ENCODE data around the gene SKI.

The SKI gene

GRCh38 chr1:2202843-2203601 is 25.1 kb upstream of the SKI start:
- no peak overlapping the region for H3K27ac ChIP-seq (ENCODE audit: low read depth, low read length, severe bottlenecking)
- no peaks in the 10 kb centered on the region for H3K36me3 ChIP-seq (ENCODE audit: control insufficient read depth, insufficient read depth, low read length)
- H3K4me3 ChIP-seq (ENCODE audit: extremely low read depth, insufficient read depth, low read length, poor library complexity, severe bottlenecking) = no peak overlapping the region
- 81 to 88% methylated on average over 11 to 12 of the region's 15 CpGs for WGBS, 2 experiments (ENCODE audit: insufficient coverage in 2 of 2)
- H3K4me1 ChIP-seq (ENCODE audit: control insufficient read depth, insufficient read depth, low read length, poor library complexity, severe bottlenecking) = peaks cover 32% of the 10 kb centered on the region
- no peaks in the 10 kb centered on the region for H3K9me3 ChIP-seq (ENCODE audit: control insufficient read depth, low read length)

GRCh38 chr1:2203671-2204414 is 24.3 kb upstream of the SKI start:
- Histone ChIP-seq H3K36me3 (ENCODE audit: control insufficient read depth, insufficient read depth, low read length) (no peaks in the 10 kb centered on the region), H3K4me3 (ENCODE audit: extremely low read depth, insufficient read depth, low read length, poor library complexity, severe bottlenecking) (peak overlapping the region; percentile 44), H3K27ac (ENCODE audit: low read depth, low read length, severe bottlenecking) (peak overlapping the region; percentile 89), H3K4me1 (ENCODE audit: control insufficient read depth, insufficient read depth, low read length, poor library complexity, severe bottlenecking) (peaks cover 40% of the 10 kb centered on the region), H3K9me3 (ENCODE audit: control insufficient read depth, low read length) (no peaks in the 10 kb centered on the region)
- WGBS, 2 experiments (ENCODE audit: insufficient coverage in 2 of 2) = 91 to 92% methylated on average over 20 to 23 of the region's 25 CpGs

GRCh38 chr1:2204415-2205190 is 23.5 kb upstream of the SKI start:
- Histone ChIP-seq H3K4me1 (ENCODE audit: control insufficient read depth, insufficient read depth, low read length, poor library complexity, severe bottlenecking) (peaks cover 40% of the 10 kb centered on the region), H3K4me3 (ENCODE audit: extremely low read depth, insufficient read depth, low read length, poor library complexity, severe bottlenecking) (peak overlapping the region; percentile 44), H3K36me3 (ENCODE audit: control insufficient read depth, insufficient read depth, low read length) (no peaks in the 10 kb centered on the region), H3K9me3 (ENCODE audit: control insufficient read depth, low read length) (no peaks in the 10 kb centered on the region), H3K27ac (ENCODE audit: low read depth, low read length, severe bottlenecking) (peak overlapping the region; percentile 89)
- WGBS, 2 experiments (ENCODE audit: insufficient coverage in 2 of 2) = 3 to 4% methylated on average over 20 to 23 of the region's 60 CpGs

GRCh38 chr1:2205191-2205952 is 22.7 kb upstream of the SKI start:
- Histone ChIP-seq H3K27ac (ENCODE audit: low read depth, low read length, severe bottlenecking) (peak overlapping the region; percentile 57), H3K4me3 (ENCODE audit: extremely low read depth, insufficient read depth, low read length, poor library complexity, severe bottlenecking) (peak overlapping the region; percentile 33), H3K36me3 (ENCODE audit: control insufficient read depth, insufficient read depth, low read length) (no peaks in the 10 kb centered on the region), H3K9me3 (ENCODE audit: control insufficient read depth, low read length) (no peaks in the 10 kb centered on the region), H3K4me1 (ENCODE audit: control insufficient read depth, insufficient read depth, low read length, poor library complexity, severe bottlenecking) (peaks cover 40% of the 10 kb centered on the region)
- WGBS, 2 experiments (ENCODE audit: insufficient coverage in 2 of 2) = 24 to 33% methylated on average over 64 to 72 of the region's 84 CpGs

GRCh38 chr1:2206813-2207487 is 21.2 kb upstream of the SKI start:
- no peak overlapping the region for H3K27ac ChIP-seq (ENCODE audit: low read depth, low read length, severe bottlenecking)
- no peaks in the 10 kb centered on the region for H3K36me3 ChIP-seq (ENCODE audit: control insufficient read depth, insufficient read depth, low read length)
- no peaks in the 10 kb centered on the region for H3K9me3 ChIP-seq (ENCODE audit: control insufficient read depth, low read length)
- no peak overlapping the region for H3K4me3 ChIP-seq (ENCODE audit: extremely low read depth, insufficient read depth, low read length, poor library complexity, severe bottlenecking)
- WGBS, 2 experiments (ENCODE audit: insufficient coverage in 2 of 2) = 89 to 93% methylated on average over 14 to 16 of the region's 16 CpGs
- peaks cover 40% of the 10 kb centered on the region for H3K4me1 ChIP-seq (ENCODE audit: control insufficient read depth, insufficient read depth, low read length, poor library complexity, severe bottlenecking)

- no peak overlapping the region for H3K4me3 ChIP-seq (ENCODE audit: extremely low read depth, insufficient read depth, low read length, poor library complexity, severe bottlenecking)
- peak overlapping the region; percentile 10 for H3K27ac ChIP-seq (ENCODE audit: low read depth, low read length, severe bottlenecking)
- H3K4me1 ChIP-seq (ENCODE audit: control insufficient read depth, insufficient read depth, low read length, poor library complexity, severe bottlenecking) = peaks cover 51% of the 10 kb centered on the region
- H3K36me3 ChIP-seq (ENCODE audit: control insufficient read depth, insufficient read depth, low read length) = no peaks in the 10 kb centered on the region
- 86 to 89% methylated on average over 18 of the region's 24 CpGs for WGBS, 2 experiments (ENCODE audit: insufficient coverage in 2 of 2)
- H3K9me3 ChIP-seq (ENCODE audit: control insufficient read depth, low read length) = no peaks in the 10 kb centered on the region
Measured at GRCh38 chr1:2208309-2209239, 19.5 kb upstream of the SKI start.

GRCh38 chr1:2209400-2210083 is 18.6 kb upstream of the SKI start:
- Histone ChIP-seq H3K4me1 (ENCODE audit: control insufficient read depth, insufficient read depth, low read length, poor library complexity, severe bottlenecking) (peaks cover 51% of the 10 kb centered on the region), H3K27ac (ENCODE audit: low read depth, low read length, severe bottlenecking) (no peak overlapping the region)

GRCh38 chr1:2210084-2210653 is 17.9 kb upstream of the SKI start:
- Histone ChIP-seq H3K4me3 (ENCODE audit: extremely low read depth, insufficient read depth, low read length, poor library complexity, severe bottlenecking) (no peak overlapping the region), H3K27ac (ENCODE audit: low read depth, low read length, severe bottlenecking) (no peak overlapping the region)
- 85 to 86% methylated on average over 13 of the region's 19 CpGs for WGBS, 2 experiments (ENCODE audit: insufficient coverage in 2 of 2)

More at GRCh38 chr1:2209400-2210083, 18.6 kb upstream of the SKI start:
- 85 to 91% methylated on average over 16 to 18 of the region's 18 CpGs for WGBS, 2 experiments (ENCODE audit: insufficient coverage in 2 of 2)
- Histone ChIP-seq H3K4me3 (ENCODE audit: extremely low read depth, insufficient read depth, low read length, poor library complexity, severe bottlenecking) (no peak overlapping the region), H3K9me3 (ENCODE audit: control insufficient read depth, low read length) (no peaks in the 10 kb centered on the region), H3K36me3 (ENCODE audit: control insufficient read depth, insufficient read depth, low read length) (no peaks in the 10 kb centered on the region)

More at GRCh38 chr1:2210084-2210653, 17.9 kb upstream of the SKI start:
- Histone ChIP-seq H3K36me3 (ENCODE audit: control insufficient read depth, insufficient read depth, low read length) (no peaks in the 10 kb centered on the region), H3K9me3 (ENCODE audit: control insufficient read depth, low read length) (no peaks in the 10 kb centered on the region), H3K4me1 (ENCODE audit: control insufficient read depth, insufficient read depth, low read length, poor library complexity, severe bottlenecking) (peaks cover 55% of the 10 kb centered on the region)

Data from mesodermal cell (in vitro differentiated cells).